ENCODE results near the gene GPR161.

The GPR161 gene

GRCh38 chr1:168102487-168102886 is 34.2 kb downstream of the GPR161 start:
- no peak for DNase-seq

GRCh38 chr1:168101336-168101735 is 35.4 kb downstream of the GPR161 start:
- no peak for DNase-seq

GRCh38 chr1:168100315-168101002 is 36.3 kb downstream of the GPR161 start:
- no peak for DNase-seq

GRCh38 chr1:168099337-168099801 is 37.4 kb downstream of the GPR161 start:
- DNase-seq, result no peak

- DNase-seq, result no peak
Measured at GRCh38 chr1:168098534-168099320, 38.0 kb downstream of the GPR161 start.

GRCh38 chr1:168097921-168098528 is 38.7 kb downstream of the GPR161 start:
- no peak for DNase-seq

GRCh38 chr1:168096296-168097165 is 40.2 kb downstream of the GPR161 start:
- DNase-seq, result no peak

GRCh38 chr1:168095476-168095875 is 41.3 kb downstream of the GPR161 start:
- DNase-seq, result no peak

GRCh38 chr1:168093616-168094015 is 43.1 kb downstream of the GPR161 start:
- no peak for DNase-seq

GRCh38 chr1:168092566-168093355 is 44.0 kb downstream of the GPR161 start:
- no peak for DNase-seq

- no peak for DNase-seq
Measured at GRCh38 chr1:168091720-168092550, 44.8 kb downstream of the GPR161 start.

GRCh38 chr1:168091063-168091462 is 45.7 kb downstream of the GPR161 start:
- no peak for DNase-seq

GRCh38 chr1:168090395-168090794 is 46.3 kb downstream of the GPR161 start:
- no peak for DNase-seq

- DNase-seq, result no peak
Measured at GRCh38 chr1:168089979-168090337, 46.8 kb downstream of the GPR161 start.

GRCh38 chr1:168089326-168089978 is 47.3 kb downstream of the GPR161 start:
- DNase-seq, result no peak

GRCh38 chr1:168088511-168089325 is 48.0 kb downstream of the GPR161 start:
- no peak for DNase-seq

- no peak for DNase-seq
Measured at GRCh38 chr1:168087696-168088095, 49.0 kb downstream of the GPR161 start.

- DNase-seq, result no peak
Measured at GRCh38 chr1:168086438-168086837, 50.3 kb downstream of the GPR161 start.

GRCh38 chr1:168085401-168085872 is 51.3 kb downstream of the GPR161 start:
- no peak for DNase-seq

All from NCI-H1436 treated with DMSO at 0.1 percent for 48 hours (cell line).